Adrenal gland (tissue), 5 donors: ENCODE data around the gene MYH6.

Experiments
- CTCF ChIP-seq, 6 experiments: fragments of 450-650 bp in 4 of 6; fragments of 200-600 bp in 2 of 6; sonication (generic) in 1 of 6; IDR thresholded peaks; 1 replicate in 5 of 6; 2 replicates in 1 of 6; pipeline versions ENCODE4 v1.5.1 to v1.8.0; 2016 to 2021; ENCODE audit warnings: antibody characterized with exemption in 6 of 6, mild to moderate bottlenecking in 2 of 6, moderate library complexity in 1 of 6
- POLR2A ChIP-seq, 2 donors: fragments of 450-650 bp; IDR thresholded peaks; one replicate each; pipeline ENCODE4 v1.6.1; 2017; ENCODE audit warnings: antibody characterized with exemption in 2 of 2, mild to moderate bottlenecking in 2 of 2, moderate library complexity in 1 of 2
- donor health status: DM: no; HTN: no; CAD: no.

- TF ChIP-seq CTCF (IDR thresholded peaks at IDR 0.05) (no peak), POLR2A (IDR thresholded peaks at IDR 0.05) (no peak)
Measured at GRCh38 chr14:23433457-23433856, 25.4 kb upstream of the MYH6 start.
